RKO (cell line): Measurements from ENCODE around the gene HLX.

ENCODE experiments used
- DNase-seq: peaks from one replicate; pipeline ENCODE4 v3.0.0-alpha.2; 2016; ENCODE audit warnings: low spot score

HLX gene

GRCh38 chr1:220879076-220879508 is at the start of gene HLX:
TSS of gene HLX (plus strand) at chr1:220879443. CDS start at chr1:220879858, 415 bp downstream.
- DNase-seq = no peak

GRCh38 chr1:220833436-220833835 is 45.8 kb upstream of the HLX start:
- no peak for DNase-seq

- no peak for DNase-seq
These were observed 44.9 kb upstream of the HLX start for GRCh38 chr1:220834155-220834870.

- no peak for DNase-seq
These were observed 40.7 kb upstream of the HLX start for GRCh38 chr1:220838578-220838977.

GRCh38 chr1:220839474-220839873 is 39.8 kb upstream of the HLX start:
- no peak for DNase-seq

GRCh38 chr1:220841293-220841692 is 38.0 kb upstream of the HLX start:
- DNase-seq = no peak

GRCh38 chr1:220843481-220844011 is 35.7 kb upstream of the HLX start:
- DNase-seq = no peak

GRCh38 chr1:220852408-220852807 is 26.8 kb upstream of the HLX start:
- no peak for DNase-seq

- no peak for DNase-seq
These were observed 6.9 kb upstream of the HLX start for GRCh38 chr1:220872296-220872695.

GRCh38 chr1:220873087-220873486 is 6.2 kb upstream of the HLX start:
- DNase-seq = no peak

- DNase-seq = peak; percentile 25
These were observed 5.2 kb upstream of the HLX start for GRCh38 chr1:220873868-220874655.

- DNase-seq = no peak
These were observed 4.0 kb upstream of the HLX start for GRCh38 chr1:220875260-220875659.

- no peak for DNase-seq
These were observed 2.5 kb upstream of the HLX start for GRCh38 chr1:220876511-220877376.

- no peak for DNase-seq
These were observed 1.7 kb upstream of the HLX start for GRCh38 chr1:220877377-220878095.

GRCh38 chr1:220878191-220879075 is 810 bp upstream of the HLX start:
- DNase-seq = no peak

- DNase-seq = no peak
These were observed 492 bp downstream of the HLX start for GRCh38 chr1:220879509-220880361.

GRCh38 chr1:220880362-220880670 is 1.1 kb downstream of the HLX start:
- DNase-seq = no peak

GRCh38 chr1:220880726-220881506 is 1.7 kb downstream of the HLX start:
- DNase-seq = no peak
